NCI-H2171 (cell line): ENCODE measurements around the gene MVP.
"Not testable (repeated sequence)": the region's sequence is repeated elsewhere in the genome, so short reads cannot be mapped to it uniquely, and the experiment has no call there.

Experiments
- DNase-seq: peaks from one replicate; lab custom pipeline; 2025; lab: John Stamatoyannopoulos, UW

The MVP gene

GRCh38 chr16:29815793-29816693 is 4.2 kb upstream of the MVP start, which contains the start of gene PAGR1:
PAGR1 (plus strand) TSS chr16:29816152; CDS start chr16:29816526, 374 bp downstream.
- peak; percentile 97 for DNase-seq

GRCh38 chr16:29816694-29817441 is 3.4 kb upstream of the MVP start:
- DNase-seq = peak; percentile 55

GRCh38 chr16:29818082-29818481 is 2.2 kb upstream of the MVP start:
- DNase-seq = no peak

- no peak for DNase-seq
Measured at GRCh38 chr16:29819506-29819905, 756 bp upstream of the MVP start.

GRCh38 chr16:29820730-29821642 is 724 bp downstream of the MVP start:
- DNase-seq = peak; percentile 8

GRCh38 chr16:29821643-29822115 is 1.4 kb downstream of the MVP start:
- no peak for DNase-seq

- no peak for DNase-seq
Measured at GRCh38 chr16:29824589-29825144, 4.4 kb downstream of the MVP start.

GRCh38 chr16:29825145-29826044 is 5.1 kb downstream of the MVP start:
- DNase-seq = peak; percentile 78

GRCh38 chr16:29826342-29826695 is 6.1 kb downstream of the MVP start:
- DNase-seq = no peak

- no peak for DNase-seq
Measured at GRCh38 chr16:29830774-29831173, 10.5 kb downstream of the MVP start.

GRCh38 chr16:29831490-29831889 is 11.2 kb downstream of the MVP start:
- DNase-seq = no peak

GRCh38 chr16:29833219-29833618 is 13.0 kb downstream of the MVP start:
- DNase-seq = not testable (repeated sequence)

- no peak for DNase-seq
Measured at GRCh38 chr16:29834079-29834478, 13.8 kb downstream of the MVP start.

GRCh38 chr16:29835926-29836325 is 15.7 kb downstream of the MVP start:
- no peak for DNase-seq

- DNase-seq = no peak
Measured at GRCh38 chr16:29836623-29837022, 16.4 kb downstream of the MVP start.

- DNase-seq = no peak
Measured at GRCh38 chr16:29837841-29838240, 17.6 kb downstream of the MVP start.

- DNase-seq = no peak
Measured at GRCh38 chr16:29839822-29840221, 19.6 kb downstream of the MVP start.

GRCh38 chr16:29840240-29840639 is 20.0 kb downstream of the MVP start:
- DNase-seq = no peak

GRCh38 chr16:29841631-29842030 is 21.4 kb downstream of the MVP start:
- DNase-seq = no peak

- no peak for DNase-seq
Measured at GRCh38 chr16:29842732-29843346, 22.6 kb downstream of the MVP start.
